ENCODE data around the gene SPEG. TPM values are rescaled to one million over a fixed set of nuclear protein-coding genes. Genes with fewer than 3 reads are reported as not detected.

SPEG gene
- total RNA-seq, 1 donor from 2014 or later, result 5.6 TPM

GRCh38 chr2:219502618-219503017, 68.0 kb downstream of the SPEG start:
- DNase-seq (no peak), ATAC-seq (no peak)
- Histone ChIP-seq H3K4me1 (peaks cover 12% of the 10 kb centered on the region), H3K4me3 (no peak overlapping the region), H3K27me3 (no peaks in the 10 kb centered on the region), H3K36me3 (peaks cover 34% of the 10 kb centered on the region), H3K27ac (no peak overlapping the region), H3K9me3 (no peaks in the 10 kb centered on the region)
- no peak for TF ChIP-seq CTCF (IDR thresholded peaks at IDR 0.05)
- intact Hi-C loops (cut with DNase I), result no loop called here

- H3K4me1 ChIP-seq, result peaks cover 3% of the 10 kb centered on the region
- intact Hi-C loops (cut with DNase I), result no loop called here
- DNase-seq (no peak), ATAC-seq (no peak)
- H3K27ac ChIP-seq, result no peak overlapping the region
- H3K27me3 ChIP-seq, result peaks cover 2% of the 10 kb centered on the region
- H3K9me3 ChIP-seq, result no peaks in the 10 kb centered on the region
- H3K36me3 ChIP-seq, result peaks cover 34% of the 10 kb centered on the region
- no peak overlapping the region for H3K4me3 ChIP-seq
- TF ChIP-seq CTCF (IDR thresholded peaks at IDR 0.05), result no peak
These were observed 70.9 kb downstream of the SPEG start for GRCh38 chr2:219505585-219505984.

DNA sequence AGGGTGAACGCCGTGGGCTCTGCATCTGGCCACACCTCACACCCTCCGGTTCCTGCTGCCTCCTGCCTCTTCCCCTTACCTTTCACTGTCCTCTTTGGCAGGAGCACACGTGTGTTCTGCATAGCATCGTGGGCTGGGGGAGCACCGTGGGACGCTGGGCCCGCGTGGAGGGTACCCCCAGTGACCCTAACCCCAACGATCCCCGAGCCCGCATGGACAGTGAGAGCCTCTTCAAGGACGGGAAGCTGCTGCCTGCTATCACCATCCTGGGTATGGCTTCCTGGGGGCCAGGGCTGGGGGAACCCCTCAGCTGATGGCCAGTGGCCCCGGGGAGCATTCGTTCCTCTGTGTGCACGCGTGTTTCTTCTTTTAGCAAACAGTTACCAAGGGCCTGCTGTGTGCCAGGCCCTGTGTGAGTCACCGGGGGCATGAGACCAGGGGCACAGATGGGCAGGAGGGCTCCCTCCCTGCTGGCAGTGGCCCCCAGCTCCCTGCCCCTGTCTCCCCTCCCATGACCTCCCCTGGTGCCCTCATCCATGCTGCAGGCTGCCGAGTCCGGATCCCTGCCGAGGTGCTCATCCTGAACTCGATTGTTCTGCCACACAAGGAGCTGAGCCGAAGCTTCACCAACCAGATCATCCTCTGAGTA, 71.6 kb downstream of the SPEG start:
- ATAC-seq, result no peak

GRCh38 chr2:219506802-219507526, 72.3 kb downstream of the SPEG start:
- Histone ChIP-seq H3K36me3 (peaks cover 34% of the 10 kb centered on the region), H3K9me3 (no peaks in the 10 kb centered on the region), H3K4me1 (peaks cover 3% of the 10 kb centered on the region), H3K4me3 (no peak overlapping the region), H3K27ac (no peak overlapping the region), H3K27me3 (peaks cover 14% of the 10 kb centered on the region)
- intact Hi-C loops (cut with DNase I), result no loop called here
- DNase-seq (no peak), ATAC-seq (no peak)
- TF ChIP-seq CTCF (IDR thresholded peaks at IDR 0.05), result no peak

More for the DNA sequence above, 71.6 kb downstream of the SPEG start:
- no peak overlapping the region for H3K4me3 ChIP-seq
- no peak overlapping the region for H3K27ac ChIP-seq
- TF ChIP-seq CTCF (IDR thresholded peaks at IDR 0.05), result no peak
- H3K36me3 ChIP-seq, result peaks cover 34% of the 10 kb centered on the region
- intact Hi-C loops (cut with DNase I), result no loop called here
- H3K27me3 ChIP-seq, result peaks cover 9% of the 10 kb centered on the region
- H3K4me1 ChIP-seq, result peaks cover 3% of the 10 kb centered on the region
- H3K9me3 ChIP-seq, result no peaks in the 10 kb centered on the region
- no peak for DNase-seq

DNA sequence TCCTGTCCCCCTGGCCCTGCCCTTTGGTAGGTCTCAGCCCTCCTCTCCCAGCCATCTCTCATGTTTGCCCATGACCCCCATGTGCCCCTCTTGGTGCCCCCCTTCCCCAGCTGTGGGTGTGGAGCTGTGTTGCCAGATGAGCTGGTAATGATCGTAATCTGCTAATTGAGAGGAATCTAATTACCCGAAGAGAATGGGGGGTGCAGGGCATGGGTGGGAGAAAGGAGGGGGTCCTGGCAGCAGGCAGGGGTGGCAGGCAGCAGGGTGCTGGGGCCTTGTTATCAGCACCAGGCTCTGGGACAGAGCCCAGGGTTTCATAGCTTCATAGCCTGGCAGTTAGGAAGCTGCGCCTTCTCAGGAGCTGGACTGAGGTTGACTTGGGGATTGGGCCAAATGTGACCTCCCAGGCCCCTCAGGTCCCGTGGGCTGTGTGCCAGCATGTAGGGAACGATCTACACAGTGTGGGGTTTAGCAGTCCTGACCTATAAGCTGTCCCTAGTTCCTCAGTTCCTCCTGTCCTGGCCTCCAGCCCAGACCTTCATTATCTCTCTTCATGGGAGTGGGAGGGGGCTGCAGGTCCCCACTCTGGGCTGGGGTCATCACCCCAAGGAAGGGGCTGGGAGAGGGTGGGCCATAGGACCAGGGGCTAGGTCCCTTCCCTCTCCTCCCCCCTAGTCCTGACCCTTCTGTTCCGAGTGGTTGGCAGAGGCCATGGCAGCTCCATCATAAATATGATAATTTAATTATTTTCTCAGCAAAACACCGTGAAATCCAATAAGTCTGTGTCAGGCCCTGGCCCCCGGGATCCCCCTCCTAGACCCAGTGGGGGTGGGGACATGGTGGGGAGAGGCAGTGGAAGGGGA, 73.2 kb downstream of the SPEG start:
- peaks cover 23% of the 10 kb centered on the region for H3K27me3 ChIP-seq
- intact Hi-C loops (cut with DNase I), result no loop called here
- no peak for ATAC-seq
- no peak overlapping the region for H3K27ac ChIP-seq
- no peak for TF ChIP-seq CTCF (IDR thresholded peaks at IDR 0.05)
- H3K4me3 ChIP-seq, result no peak overlapping the region
- H3K9me3 ChIP-seq, result no peaks in the 10 kb centered on the region
- peaks cover 3% of the 10 kb centered on the region for H3K4me1 ChIP-seq
- peaks cover 34% of the 10 kb centered on the region for H3K36me3 ChIP-seq
- DNase-seq, result no peak
